Activated CD4-positive, alpha-beta T cell treated with anti-CD3 and anti-CD28 coated beads, Interleukin-2, amount 10 ng/mL, durations not matched to agents 24 days and 14 days (primary cell): ENCODE data around the gene FTCD. TPM values are rescaled to one million over a fixed set of nuclear protein-coding genes. Genes with fewer than 3 reads are reported as not detected.

Experiments used
- DNase-seq: peaks from one replicate; pipeline ENCODE4 v3.0.0; 2022
- H3K27ac Mint-ChIP-seq: one replicate; pipeline ENCODE4 v1.8.0; 2022; ENCODE audit warnings: mild to moderate bottlenecking, mixed read lengths
- H3K27me3 Mint-ChIP-seq: one replicate; pipeline ENCODE4 v1.8.0; 2022; ENCODE audit warnings: mixed read lengths
- H3K36me3 Mint-ChIP-seq: one replicate; pipeline ENCODE4 v1.8.0; 2022; ENCODE audit warnings: low read depth, mild to moderate bottlenecking, mixed read lengths
- H3K4me1 Mint-ChIP-seq: one replicate; pipeline ENCODE4 v1.8.0; 2021; ENCODE audit warnings: mixed read lengths
- H3K4me3 Mint-ChIP-seq: one replicate; pipeline ENCODE4 v1.8.0; 2022; ENCODE audit warnings: mild to moderate bottlenecking, moderate library complexity, mixed read lengths
- H3K9me3 Mint-ChIP-seq: one replicate; pipeline ENCODE4 v1.8.0; 2021; ENCODE audit warnings: mixed read lengths
- intact Hi-C: fragments of 100-400 bp; cut with micrococcal nuclease; formaldehyde crosslinking; loops from one replicate; pipeline ENCODE4 v1.15.1; 2023
- total RNA-seq: library from RNA; stranded (reverse); gene quantifications from 2 replicates; pipeline ENCODE4 v1.2.3, GENCODE V29; 2022

FTCD gene
- total RNA-seq, 1 donor from 2014 or later = 0.30 TPM

- H3K4me3 Mint-ChIP-seq = no peak overlapping the region
- H3K27me3 Mint-ChIP-seq = no peaks in the 10 kb centered on the region
- H3K4me1 Mint-ChIP-seq = no peaks in the 10 kb centered on the region
- no peak for DNase-seq
- intact Hi-C loops = no loop called here
- no peak overlapping the region for H3K27ac Mint-ChIP-seq
- no peaks in the 10 kb centered on the region for H3K9me3 Mint-ChIP-seq
- H3K36me3 Mint-ChIP-seq = no peaks in the 10 kb centered on the region
These were observed 28.8 kb downstream of the FTCD start for GRCh38 chr21:46126309-46127238.

DNA sequence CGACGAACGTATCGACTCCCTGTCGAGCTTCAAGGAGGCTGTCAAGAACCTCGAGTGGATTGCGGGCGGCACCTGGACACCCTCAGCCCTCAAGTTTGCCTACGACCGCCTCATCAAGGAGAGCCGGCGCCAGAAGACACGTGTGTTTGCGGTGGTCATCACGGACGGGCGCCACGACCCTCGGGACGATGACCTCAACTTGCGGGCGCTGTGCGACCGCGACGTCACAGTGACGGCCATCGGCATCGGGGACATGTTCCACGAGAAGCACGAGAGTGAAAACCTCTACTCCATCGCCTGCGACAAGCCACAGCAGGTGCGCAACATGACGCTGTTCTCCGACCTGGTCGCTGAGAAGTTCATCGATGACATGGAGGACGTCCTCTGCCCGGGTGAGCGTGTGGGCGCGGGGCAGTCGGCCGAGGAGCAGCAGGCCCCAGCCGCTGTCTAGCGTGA lies 29.5 kb downstream of the FTCD start:
- Mint-ChIP-seq H3K27ac (no peak overlapping the region), H3K9me3 (no peaks in the 10 kb centered on the region)
- DNase-seq = no peak

DNA sequence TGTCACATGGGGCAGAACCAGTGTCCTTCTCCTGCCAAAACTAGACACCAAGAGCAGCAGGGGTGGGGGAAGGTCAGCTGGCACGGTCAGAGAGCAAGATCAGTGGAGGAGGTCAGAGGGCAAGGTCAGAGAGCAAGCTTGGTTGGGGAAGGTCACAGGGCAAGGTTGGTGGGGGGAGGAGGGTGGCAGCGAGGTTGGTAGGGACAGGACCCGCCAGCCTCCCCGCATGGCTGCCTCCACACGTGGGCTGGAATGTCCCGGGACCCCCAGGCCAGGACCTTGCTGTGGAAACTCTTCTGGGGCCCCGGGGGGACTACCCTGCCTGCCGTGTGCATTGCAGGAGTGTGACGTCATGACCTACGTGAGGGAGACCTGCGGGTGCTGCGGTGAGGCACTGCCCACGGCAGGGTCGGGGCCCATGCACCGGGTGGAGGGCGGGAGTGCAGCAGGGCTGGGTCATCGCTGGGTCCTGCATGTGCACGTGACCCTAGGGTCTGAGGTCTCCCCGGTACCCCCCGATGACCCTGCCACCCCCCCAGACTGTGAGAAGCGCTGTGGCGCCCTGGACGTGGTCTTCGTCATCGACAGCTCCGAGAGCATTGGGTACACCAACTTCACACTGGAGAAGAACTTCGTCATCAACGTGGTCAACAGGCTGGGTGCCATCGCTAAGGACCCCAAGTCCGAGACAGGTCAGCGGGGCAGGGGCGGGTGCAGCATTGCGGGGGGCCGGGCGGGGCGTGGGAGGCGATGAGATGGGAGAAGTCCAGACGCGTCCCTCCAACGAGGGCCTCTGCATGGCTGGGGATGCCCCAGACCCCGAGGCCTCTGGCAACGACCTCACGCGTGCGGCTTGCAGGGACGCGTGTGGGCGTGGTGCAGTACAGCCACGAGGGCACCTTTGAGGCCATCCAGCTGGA lies 30.2 kb downstream of the FTCD start:
- Mint-ChIP-seq H3K9me3 (no peaks in the 10 kb centered on the region), H3K4me3 (no peak overlapping the region)

More for the DNA sequence above, 29.5 kb downstream of the FTCD start:
- Mint-ChIP-seq H3K36me3 (no peaks in the 10 kb centered on the region), H3K4me1 (no peaks in the 10 kb centered on the region), H3K4me3 (no peak overlapping the region), H3K27me3 (no peaks in the 10 kb centered on the region)
- intact Hi-C loops = no loop called here

DNA sequence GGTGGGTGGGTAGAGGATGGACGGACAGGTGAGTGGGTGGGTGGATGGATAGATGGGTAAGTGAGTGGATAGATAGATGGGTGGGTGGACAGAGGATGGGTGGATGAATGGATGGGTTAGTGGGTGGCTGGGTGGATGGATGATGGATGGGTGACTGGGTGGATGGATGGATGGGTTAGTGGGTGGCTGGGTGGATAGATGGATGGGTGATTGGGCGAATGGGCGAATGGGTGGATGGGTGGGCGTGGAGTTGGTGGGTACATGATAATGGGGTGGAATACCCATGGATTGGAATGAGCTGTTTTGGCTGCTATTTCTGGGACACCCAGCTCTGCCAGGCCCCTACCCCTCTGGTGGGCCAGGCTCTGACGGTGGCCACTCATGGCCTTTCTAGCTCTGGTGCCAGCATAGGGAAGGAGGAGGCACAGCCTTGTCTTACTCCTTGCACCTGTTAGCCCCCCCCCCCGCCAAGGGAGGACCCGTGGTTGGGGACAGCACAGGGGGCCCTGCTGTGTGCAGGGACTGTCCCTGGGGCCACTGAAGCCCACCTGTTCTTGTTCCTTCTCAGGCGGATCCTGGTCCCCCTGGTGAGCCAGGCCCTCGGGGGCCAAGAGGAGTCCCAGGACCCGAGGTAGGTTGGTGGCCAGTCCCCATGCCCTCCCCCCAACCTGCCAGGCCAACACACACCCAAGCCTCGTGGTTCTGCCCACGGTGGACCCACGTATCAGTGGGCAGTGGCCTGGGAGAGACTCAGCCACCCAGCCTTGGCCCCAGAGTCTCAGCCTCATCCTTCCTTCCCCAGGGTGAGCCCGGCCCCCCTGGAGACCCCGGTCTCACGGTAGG lies 31.1 kb downstream of the FTCD start:
- Mint-ChIP-seq H3K27ac (no peak overlapping the region), H3K9me3 (no peaks in the 10 kb centered on the region), H3K4me3 (no peak overlapping the region), H3K36me3 (no peaks in the 10 kb centered on the region), H3K27me3 (no peaks in the 10 kb centered on the region), H3K4me1 (no peaks in the 10 kb centered on the region)
- intact Hi-C loops = no loop called here
- no peak for DNase-seq

More for the DNA sequence above, 30.2 kb downstream of the FTCD start:
- no peak for DNase-seq
- no peak overlapping the region for H3K27ac Mint-ChIP-seq
- no peaks in the 10 kb centered on the region for H3K36me3 Mint-ChIP-seq
- no peaks in the 10 kb centered on the region for H3K27me3 Mint-ChIP-seq
- intact Hi-C loops = no loop called here
- H3K4me1 Mint-ChIP-seq = no peaks in the 10 kb centered on the region

GRCh38 chr21:46122758-46123683 lies 32.4 kb downstream of the FTCD start:
- H3K36me3 Mint-ChIP-seq = no peaks in the 10 kb centered on the region
- no peaks in the 10 kb centered on the region for H3K4me1 Mint-ChIP-seq
- H3K27ac Mint-ChIP-seq = no peak overlapping the region
- intact Hi-C loops = no loop called here
- DNase-seq = no peak
- H3K9me3 Mint-ChIP-seq = no peaks in the 10 kb centered on the region
- no peaks in the 10 kb centered on the region for H3K27me3 Mint-ChIP-seq
- no peak overlapping the region for H3K4me3 Mint-ChIP-seq

DNA sequence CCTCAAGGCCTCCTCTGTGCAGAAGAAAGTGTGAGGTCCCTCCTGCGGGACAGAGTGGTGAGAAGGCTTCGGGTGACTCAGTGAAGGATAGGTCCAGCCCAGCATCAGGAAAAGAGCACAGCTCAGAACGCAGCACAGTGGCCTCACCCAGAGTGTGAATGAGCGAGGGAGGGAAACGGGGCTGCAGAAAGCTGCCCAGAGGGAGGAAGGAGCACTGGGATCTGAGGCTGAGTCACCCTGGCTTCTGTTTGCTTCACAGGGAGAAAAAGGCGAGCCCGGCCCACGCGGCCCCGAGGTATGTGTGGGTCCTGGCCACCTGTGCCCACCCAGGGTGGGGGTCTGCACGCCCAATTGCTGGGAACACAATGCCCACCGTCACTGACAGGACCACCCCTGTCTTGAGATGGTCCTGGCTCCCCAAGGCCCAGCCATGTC lies 33.1 kb downstream of the FTCD start:
- no peaks in the 10 kb centered on the region for H3K36me3 Mint-ChIP-seq

GRCh38 chr21:46121286-46122221 lies 33.8 kb downstream of the FTCD start:
- Mint-ChIP-seq H3K9me3 (no peaks in the 10 kb centered on the region), H3K4me3 (no peak overlapping the region), H3K36me3 (no peaks in the 10 kb centered on the region), H3K4me1 (no peaks in the 10 kb centered on the region), H3K27me3 (no peaks in the 10 kb centered on the region), H3K27ac (no peak overlapping the region)
- intact Hi-C loops = no loop called here
- no peak for DNase-seq

More for the DNA sequence above, 33.1 kb downstream of the FTCD start:
- Mint-ChIP-seq H3K9me3 (no peaks in the 10 kb centered on the region), H3K27ac (no peak overlapping the region), H3K4me1 (no peaks in the 10 kb centered on the region), H3K4me3 (no peak overlapping the region), H3K27me3 (no peaks in the 10 kb centered on the region)
- DNase-seq = no peak
- intact Hi-C loops = no loop called here

GRCh38 chr21:46120301-46121285 lies 34.8 kb downstream of the FTCD start:
- Mint-ChIP-seq H3K9me3 (no peaks in the 10 kb centered on the region), H3K4me3 (no peak overlapping the region)
- DNase-seq = no peak

GRCh38 chr21:46119637-46120271 lies 35.6 kb downstream of the FTCD start:
- H3K27ac Mint-ChIP-seq = no peak overlapping the region
- H3K4me1 Mint-ChIP-seq = no peaks in the 10 kb centered on the region
- no peak overlapping the region for H3K4me3 Mint-ChIP-seq
- H3K27me3 Mint-ChIP-seq = no peaks in the 10 kb centered on the region
- DNase-seq = no peak
- H3K36me3 Mint-ChIP-seq = no peaks in the 10 kb centered on the region
- intact Hi-C loops = no loop called here
- H3K9me3 Mint-ChIP-seq = no peaks in the 10 kb centered on the region

More at GRCh38 chr21:46120301-46121285, 34.8 kb downstream of the FTCD start:
- no peaks in the 10 kb centered on the region for H3K36me3 Mint-ChIP-seq
- H3K27ac Mint-ChIP-seq = no peak overlapping the region
- H3K27me3 Mint-ChIP-seq = no peaks in the 10 kb centered on the region
- H3K4me1 Mint-ChIP-seq = no peaks in the 10 kb centered on the region
- intact Hi-C loops = no loop called here

- H3K36me3 Mint-ChIP-seq = no peaks in the 10 kb centered on the region
- H3K27me3 Mint-ChIP-seq = no peaks in the 10 kb centered on the region
- intact Hi-C loops = no loop called here
- no peak for DNase-seq
- no peaks in the 10 kb centered on the region for H3K4me1 Mint-ChIP-seq
- no peaks in the 10 kb centered on the region for H3K9me3 Mint-ChIP-seq
- H3K4me3 Mint-ChIP-seq = no peak overlapping the region
- H3K27ac Mint-ChIP-seq = no peak overlapping the region
These were observed 36.2 kb downstream of the FTCD start for GRCh38 chr21:46119144-46119636.
